RWPE2 (cell line): ENCODE results near the gene FLNC.

ENCODE experiments used
- ATAC-seq: fragments of 200-7000 bp; cut with Tn5 transposase; 3 replicates; pipeline ENCODE4 v1.9.1; 2021; ENCODE audit warnings: low read depth
- DNase-seq: peaks from one replicate; pipeline ENCODE4 v3.0.0-alpha.2; 2020; ENCODE audit warnings: low spot score
- H3K27ac ChIP-seq: fragments of 450-650 bp; 2 replicates; pipeline ENCODE4 v1.5.1; 2017; ENCODE audit warnings: mild to moderate bottlenecking; ENCODE audit not compliant: poor library complexity, severe bottlenecking
- H3K27me3 ChIP-seq: fragments of 250-450 bp; sonication (Bioruptor Pico); 2 replicates; pipeline ENCODE4 v1.5.1; 2021; ENCODE audit warnings: mild to moderate bottlenecking, moderate library complexity; ENCODE audit not compliant: insufficient read depth, poor library complexity, severe bottlenecking
- H3K36me3 ChIP-seq: fragments of 250-450 bp; sonication (Bioruptor Pico); 2 replicates; pipeline ENCODE4 v1.5.1; 2020; ENCODE audit warnings: low read depth, mild to moderate bottlenecking, moderate library complexity
- H3K4me1 ChIP-seq: fragments of 250-450 bp; sonication (Bioruptor Pico); 2 replicates; pipeline ENCODE4 v1.5.1; 2021; ENCODE audit warnings: mild to moderate bottlenecking, moderate library complexity; ENCODE audit not compliant: insufficient read depth, poor library complexity, severe bottlenecking
- H3K4me3 ChIP-seq: fragments of 250-450 bp; sonication (Bioruptor Pico); 2 replicates; pipeline ENCODE4 v1.5.1; 2021; ENCODE audit warnings: mild to moderate bottlenecking, moderate library complexity; ENCODE audit not compliant: severe bottlenecking
- H3K9me3 ChIP-seq: fragments of 250-450 bp; sonication (Bioruptor Pico); 2 replicates; pipeline ENCODE4 v1.5.1; 2021; ENCODE audit warnings: mild to moderate bottlenecking, moderate library complexity; ENCODE audit not compliant: severe bottlenecking
- TF ChIP-seq, protein P1 (sequence below): fragments of 450-650 bp; IDR thresholded peaks from one replicate; pipeline ENCODE4 v1.5.1; 2017; ENCODE audit warnings: mild to moderate bottlenecking, moderate library complexity; ENCODE audit not compliant: poor library complexity, severe bottlenecking

Gene FLNC

DNA sequence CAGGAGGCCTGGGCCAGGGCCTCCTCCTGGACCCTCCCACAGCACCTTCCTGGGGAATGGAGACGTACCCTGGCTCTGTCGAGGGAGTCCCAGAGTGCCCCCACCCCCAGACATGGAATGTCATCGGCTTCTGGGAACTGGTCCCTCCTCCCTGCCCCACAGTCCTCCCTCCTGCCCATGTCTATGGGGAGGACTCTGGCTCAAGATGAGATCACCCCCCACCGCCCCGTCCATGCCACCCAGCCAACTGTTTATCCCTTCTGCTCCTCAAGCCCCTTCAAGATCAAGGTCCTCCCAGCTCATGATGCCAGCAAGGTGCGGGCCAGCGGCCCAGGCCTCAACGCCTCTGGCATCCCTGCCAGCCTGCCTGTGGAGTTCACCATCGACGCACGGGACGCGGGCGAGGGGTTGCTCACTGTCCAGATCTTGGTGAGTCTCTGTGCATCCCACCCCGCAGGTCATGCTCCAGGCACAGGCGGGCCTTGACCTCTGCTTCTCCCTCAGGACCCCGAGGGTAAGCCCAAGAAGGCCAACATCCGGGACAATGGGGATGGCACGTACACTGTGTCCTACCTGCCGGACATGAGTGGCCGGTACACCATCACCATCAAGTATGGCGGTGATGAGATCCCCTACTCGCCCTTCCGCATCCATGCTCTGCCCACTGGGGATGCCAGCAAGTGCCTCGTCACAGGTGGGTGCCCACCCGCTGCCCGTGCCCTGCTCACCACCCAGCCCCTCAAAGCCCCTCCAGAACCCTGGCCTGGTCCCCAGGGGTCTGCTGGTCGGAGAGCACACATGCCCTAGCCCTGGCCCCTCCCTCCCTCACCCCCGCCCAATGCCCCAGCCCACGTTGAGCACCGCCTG is 18.3 kb downstream of the FLNC start:
- DNase-seq (no peak), ATAC-seq (no peak)
- Histone ChIP-seq H3K4me3 (no peak overlapping the region), H3K4me1 (no peaks in the 10 kb centered on the region), H3K27ac (no peak overlapping the region), H3K36me3 (no peaks in the 10 kb centered on the region), H3K9me3 (no peaks in the 10 kb centered on the region), H3K27me3 (no peaks in the 10 kb centered on the region)
- TF ChIP-seq, protein P1, sequence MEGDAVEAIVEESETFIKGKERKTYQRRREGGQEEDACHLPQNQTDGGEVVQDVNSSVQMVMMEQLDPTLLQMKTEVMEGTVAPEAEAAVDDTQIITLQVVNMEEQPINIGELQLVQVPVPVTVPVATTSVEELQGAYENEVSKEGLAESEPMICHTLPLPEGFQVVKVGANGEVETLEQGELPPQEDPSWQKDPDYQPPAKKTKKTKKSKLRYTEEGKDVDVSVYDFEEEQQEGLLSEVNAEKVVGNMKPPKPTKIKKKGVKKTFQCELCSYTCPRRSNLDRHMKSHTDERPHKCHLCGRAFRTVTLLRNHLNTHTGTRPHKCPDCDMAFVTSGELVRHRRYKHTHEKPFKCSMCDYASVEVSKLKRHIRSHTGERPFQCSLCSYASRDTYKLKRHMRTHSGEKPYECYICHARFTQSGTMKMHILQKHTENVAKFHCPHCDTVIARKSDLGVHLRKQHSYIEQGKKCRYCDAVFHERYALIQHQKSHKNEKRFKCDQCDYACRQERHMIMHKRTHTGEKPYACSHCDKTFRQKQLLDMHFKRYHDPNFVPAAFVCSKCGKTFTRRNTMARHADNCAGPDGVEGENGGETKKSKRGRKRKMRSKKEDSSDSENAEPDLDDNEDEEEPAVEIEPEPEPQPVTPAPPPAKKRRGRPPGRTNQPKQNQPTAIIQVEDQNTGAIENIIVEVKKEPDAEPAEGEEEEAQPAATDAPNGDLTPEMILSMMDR = no peak

DNA sequence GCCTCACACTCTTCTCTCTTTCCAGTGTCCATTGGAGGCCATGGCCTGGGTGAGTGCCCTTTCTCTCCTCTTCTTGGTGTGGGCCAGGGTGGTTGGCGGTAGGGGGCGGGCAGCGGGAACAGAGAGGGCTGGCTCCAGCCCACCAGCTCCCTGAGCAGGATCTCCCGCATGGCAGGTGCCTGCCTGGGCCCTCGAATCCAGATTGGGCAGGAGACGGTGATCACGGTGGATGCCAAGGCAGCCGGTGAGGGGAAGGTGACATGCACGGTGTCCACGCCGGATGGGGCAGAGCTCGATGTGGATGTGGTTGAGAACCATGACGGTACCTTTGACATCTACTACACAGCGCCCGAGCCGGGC is 18.9 kb downstream of the FLNC start:
- Histone ChIP-seq H3K4me3 (no peak overlapping the region), H3K36me3 (no peaks in the 10 kb centered on the region), H3K27ac (no peak overlapping the region), H3K9me3 (no peaks in the 10 kb centered on the region), H3K4me1 (no peaks in the 10 kb centered on the region), H3K27me3 (no peaks in the 10 kb centered on the region)
- DNase-seq (no peak), ATAC-seq (no peak)
- TF ChIP-seq, protein P1 = no peak

DNA sequence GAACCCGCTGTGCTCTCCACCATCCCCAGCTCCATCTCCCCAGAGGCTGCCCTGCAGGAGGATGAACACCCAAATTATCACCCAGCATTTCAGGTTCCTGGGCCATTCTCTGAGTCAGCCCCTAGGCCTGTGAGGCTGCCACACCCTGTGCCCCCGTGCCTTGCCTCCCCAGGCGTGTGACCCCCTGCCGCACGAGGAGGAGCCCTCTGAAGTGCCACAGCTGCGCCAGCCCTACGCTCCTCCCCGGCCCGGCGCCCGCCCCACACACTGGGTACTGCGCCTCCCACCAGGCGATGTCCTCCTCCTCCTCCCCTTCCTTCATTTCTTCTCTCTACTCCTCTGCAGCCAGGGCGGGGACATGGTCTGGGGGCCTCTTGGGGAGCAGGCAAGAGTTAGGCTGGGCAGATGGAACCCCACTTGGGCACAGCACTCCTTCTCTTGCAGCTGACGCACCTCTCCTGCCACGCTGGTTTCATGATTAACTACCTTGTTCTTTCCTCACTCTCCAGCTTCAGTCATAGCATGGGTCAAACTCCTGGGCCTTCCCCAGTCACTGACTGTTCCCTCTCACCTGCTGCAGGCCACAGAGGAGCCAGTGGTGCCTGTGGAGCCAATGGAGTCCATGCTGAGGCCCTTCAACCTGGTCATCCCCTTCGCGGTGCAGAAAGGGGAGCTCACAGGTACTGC is 19.7 kb downstream of the FLNC start:
- no peaks in the 10 kb centered on the region for H3K4me1 ChIP-seq

DNA sequence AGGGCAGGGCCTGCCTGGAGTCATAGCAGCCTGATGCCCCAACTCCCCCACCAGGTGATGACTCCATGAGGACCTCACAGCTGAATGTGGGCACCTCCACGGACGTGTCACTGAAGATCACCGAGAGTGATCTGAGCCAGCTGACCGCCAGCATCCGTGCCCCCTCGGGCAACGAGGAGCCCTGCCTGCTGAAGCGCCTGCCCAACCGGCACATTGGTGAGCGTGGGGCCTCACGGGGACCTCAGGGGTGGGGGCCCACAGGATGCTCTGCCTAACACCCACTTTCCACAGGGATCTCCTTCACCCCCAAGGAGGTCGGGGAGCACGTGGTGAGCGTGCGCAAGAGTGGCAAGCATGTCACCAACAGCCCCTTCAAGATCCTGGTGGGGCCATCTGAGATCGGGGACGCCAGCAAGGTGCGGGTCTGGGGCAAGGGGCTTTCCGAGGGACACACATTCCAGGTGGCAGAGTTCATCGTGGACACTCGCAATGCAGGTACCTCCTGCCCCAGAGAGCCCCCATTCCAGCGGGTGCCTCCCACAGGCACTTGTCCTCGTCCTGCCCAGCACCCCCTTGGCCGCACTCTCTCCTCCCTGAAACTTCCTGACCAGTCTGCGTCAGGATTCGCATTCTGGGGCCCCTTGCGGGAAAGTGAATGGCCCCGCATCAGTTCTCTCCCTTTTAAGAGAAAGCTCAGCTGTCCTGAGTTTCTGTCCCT is 22.5 kb downstream of the FLNC start:
- no peak overlapping the region for H3K27ac ChIP-seq
- TF ChIP-seq, protein P1 = no peak
- no peak overlapping the region for H3K4me3 ChIP-seq
- H3K36me3 ChIP-seq = no peaks in the 10 kb centered on the region
- no peaks in the 10 kb centered on the region for H3K27me3 ChIP-seq
- no peaks in the 10 kb centered on the region for H3K9me3 ChIP-seq
- DNase-seq = no peak
- H3K4me1 ChIP-seq = no peaks in the 10 kb centered on the region
- no peak for ATAC-seq

More for the DNA sequence above, 19.7 kb downstream of the FLNC start:
- Histone ChIP-seq H3K4me3 (no peak overlapping the region), H3K27ac (no peak overlapping the region), H3K27me3 (no peaks in the 10 kb centered on the region), H3K9me3 (no peaks in the 10 kb centered on the region), H3K36me3 (no peaks in the 10 kb centered on the region)
- TF ChIP-seq, protein P1 = no peak
- DNase-seq (no peak), ATAC-seq (no peak)
